ENCODE data around the gene RPS6KB1. TPM values are rescaled to one million over a fixed set of nuclear protein-coding genes. Genes with fewer than 3 reads are reported as not detected.
"Not testable (repeated sequence)": the region's sequence is repeated elsewhere in the genome, so short reads cannot be mapped to it uniquely, and the experiment has no call there.

RPS6KB1 gene
- 10 to 100 TPM; 27.0 to 29.3 TPM for total RNA-seq
- long read RNA-seq, full-length matches to known transcripts: 17 of 29 reads
- long read RNA-seq, partial matches to known transcripts: 3 of 29 reads
- long read RNA-seq, other reads (novel, unspliced or antisense): 9 of 29 reads

DNA sequence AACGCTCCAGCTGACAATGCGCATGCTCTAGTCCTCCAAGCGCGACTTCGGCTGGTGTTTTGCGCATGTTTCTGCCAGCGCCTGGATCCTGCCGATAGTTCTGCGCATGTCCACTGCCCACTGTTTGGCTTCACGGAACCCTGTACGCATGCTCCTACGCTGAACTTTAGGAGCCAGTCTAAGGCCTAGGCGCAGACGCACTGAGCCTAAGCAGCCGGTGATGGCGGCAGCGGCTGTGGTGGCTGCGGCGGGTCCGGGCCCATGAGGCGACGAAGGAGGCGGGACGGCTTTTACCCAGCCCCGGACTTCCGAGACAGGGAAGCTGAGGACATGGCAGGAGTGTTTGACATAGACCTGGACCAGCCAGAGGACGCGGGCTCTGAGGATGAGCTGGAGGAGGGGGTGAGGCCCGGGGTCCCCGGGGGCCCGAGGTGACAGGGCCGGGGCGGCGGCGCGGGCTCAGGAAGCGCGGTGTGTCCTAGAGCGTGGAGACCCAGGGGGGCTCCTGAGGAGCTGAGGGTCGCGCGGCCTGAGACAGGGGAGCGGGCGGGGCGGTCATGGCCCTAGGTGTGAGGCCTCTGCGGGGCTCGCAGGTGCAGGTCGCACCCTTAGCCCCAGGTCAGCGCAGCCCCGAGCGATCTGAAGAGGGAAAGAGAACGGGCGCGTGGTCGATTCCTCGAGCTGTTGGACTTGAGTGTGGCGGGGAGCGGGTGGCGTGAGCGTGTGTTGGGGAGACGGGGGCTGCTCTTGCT lies at the start of gene RPS6KB1, which contains the start of gene TUBD1:
Gene RPS6KB1 (plus strand): TSS at position 198 of the 752 bp plus-strand sequence. CDS start 64 bp downstream, at position 262.
Gene TUBD1 (minus strand): TSS at position 20 of the 752 bp plus-strand sequence. CDS start 1,941 bp downstream, outside the sequence.
- ATAC-seq (peak; percentile 96), DNase-seq (peak; percentile 96 to 98)
- intact Hi-C loops (cut with DNase I, micrococcal nuclease): no loop called here

GRCh38 chr17:59844884-59845594 lies 47.9 kb upstream of the RPS6KB1 start:
- DNase-seq (no peak), ATAC-seq (no peak)
- intact Hi-C loops (cut with DNase I, micrococcal nuclease): no loop called here

DNA sequence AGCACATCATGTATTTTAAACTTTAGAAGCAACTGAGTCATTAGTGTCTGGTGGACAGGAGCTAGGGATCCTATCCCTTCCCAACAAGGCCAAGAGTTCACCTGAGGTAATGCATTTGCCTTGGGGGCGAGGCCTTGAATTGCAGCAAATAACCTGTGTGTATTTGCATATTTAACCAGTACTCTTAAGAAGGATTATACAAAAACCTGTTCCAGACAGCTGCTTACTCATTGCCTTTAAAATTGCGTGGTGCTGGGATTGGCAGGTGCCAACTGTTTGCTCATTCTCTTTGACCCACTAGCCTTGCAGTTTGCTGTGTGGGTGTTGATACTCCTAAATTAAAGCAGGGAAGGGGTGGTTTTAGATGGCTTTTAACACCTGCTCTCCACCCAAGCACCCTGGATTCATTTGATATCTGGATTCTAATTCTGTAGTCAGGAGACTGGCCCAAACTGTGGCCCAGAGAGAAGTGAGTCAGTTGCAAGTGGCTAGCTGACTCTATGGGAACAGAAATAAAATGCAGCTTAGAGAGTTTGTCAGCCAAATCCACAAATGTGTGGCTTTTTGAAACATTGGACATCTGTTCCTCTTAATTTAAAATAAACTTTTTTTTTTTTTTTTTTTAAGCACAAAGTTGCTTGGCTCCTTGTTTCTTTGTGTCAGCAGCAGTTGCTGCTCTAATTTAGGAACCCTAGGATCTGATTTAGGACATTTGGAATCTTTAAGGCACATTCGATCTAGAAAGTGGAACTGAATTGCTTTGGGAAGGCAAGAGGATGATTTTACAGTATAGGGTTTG lies 47.1 kb upstream of the RPS6KB1 start:
- intact Hi-C loops (cut with DNase I, micrococcal nuclease): no loop called here
- ATAC-seq: peak; percentile 49
- DNase-seq: peak; percentile 66 to 89

DNA sequence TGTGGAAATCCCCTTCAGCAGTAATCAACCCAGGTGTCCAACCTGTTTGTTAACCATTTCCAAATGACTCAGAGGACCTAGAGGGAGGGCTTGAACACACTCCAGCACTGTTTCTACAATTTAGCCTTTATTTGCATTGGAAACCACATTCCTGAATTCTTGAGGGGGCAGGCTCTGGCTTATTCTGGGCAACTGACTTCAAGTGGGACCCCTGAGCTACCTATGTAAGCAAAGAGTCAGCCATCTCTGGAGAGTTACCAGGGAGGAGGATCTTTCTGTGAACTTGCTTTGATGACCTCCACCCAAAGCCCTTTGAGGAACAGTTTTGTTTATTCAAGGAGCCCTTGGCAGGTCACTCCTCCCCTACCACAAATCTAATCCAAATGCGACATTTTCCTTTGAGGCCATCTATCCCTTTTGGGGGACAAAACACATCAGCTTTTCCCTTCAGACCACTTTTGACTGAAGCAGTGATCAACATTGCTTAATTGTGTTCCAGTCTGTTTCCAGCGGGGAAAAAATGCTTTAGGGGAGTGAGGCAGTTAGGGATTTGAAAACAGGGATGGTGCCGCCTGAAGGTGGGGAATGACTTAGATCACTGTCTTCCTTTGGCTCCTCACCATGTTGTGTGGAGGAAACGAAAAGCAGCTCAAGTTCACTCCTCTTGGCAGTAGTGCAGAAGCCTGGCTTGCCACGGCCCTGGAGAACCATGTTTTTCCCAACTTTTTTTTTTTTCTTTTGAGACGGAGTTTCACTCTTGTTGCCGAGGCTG lies 46.3 kb upstream of the RPS6KB1 start:
- ATAC-seq (peak; percentile 37), DNase-seq (peak; percentile 32 to 55)
- intact Hi-C loops (cut with DNase I, micrococcal nuclease): no loop called here

GRCh38 chr17:59848385-59848668 lies 44.6 kb upstream of the RPS6KB1 start:
- DNase-seq (no peak), ATAC-seq (no peak)
- intact Hi-C loops (cut with DNase I, micrococcal nuclease): no loop called here

DNA sequence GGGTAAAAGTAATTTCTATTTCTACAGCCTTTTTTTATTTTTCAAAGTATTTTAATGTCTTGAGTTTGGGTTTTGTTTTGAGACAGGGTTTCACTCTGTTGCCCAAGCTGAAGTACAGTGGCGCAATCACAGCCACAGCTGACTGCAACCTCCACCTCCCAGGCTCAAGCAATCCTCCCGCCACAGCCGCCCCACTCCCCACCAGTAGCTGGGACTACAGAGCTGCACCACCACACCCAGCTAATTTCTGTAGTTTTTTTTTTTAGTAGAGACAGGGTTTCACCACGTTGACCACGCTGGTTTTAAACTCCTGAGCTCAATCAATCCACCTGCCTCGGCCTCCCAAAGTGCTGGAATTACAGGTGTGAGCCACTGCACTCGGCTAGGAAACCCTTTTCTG lies 44.1 kb upstream of the RPS6KB1 start:
- DNase-seq: peak; percentile 78 to 84
- intact Hi-C loops (cut with DNase I, micrococcal nuclease): no loop called here
- peak; percentile 30 for ATAC-seq

- DNase-seq: peak in 1 of 2 donors; percentile 44
- ATAC-seq; intact Hi-C loops (cut with DNase I, micrococcal nuclease): not testable (repeated sequence)
These were observed 42.6 kb upstream of the RPS6KB1 start for GRCh38 chr17:59850311-59850710.

DNA sequence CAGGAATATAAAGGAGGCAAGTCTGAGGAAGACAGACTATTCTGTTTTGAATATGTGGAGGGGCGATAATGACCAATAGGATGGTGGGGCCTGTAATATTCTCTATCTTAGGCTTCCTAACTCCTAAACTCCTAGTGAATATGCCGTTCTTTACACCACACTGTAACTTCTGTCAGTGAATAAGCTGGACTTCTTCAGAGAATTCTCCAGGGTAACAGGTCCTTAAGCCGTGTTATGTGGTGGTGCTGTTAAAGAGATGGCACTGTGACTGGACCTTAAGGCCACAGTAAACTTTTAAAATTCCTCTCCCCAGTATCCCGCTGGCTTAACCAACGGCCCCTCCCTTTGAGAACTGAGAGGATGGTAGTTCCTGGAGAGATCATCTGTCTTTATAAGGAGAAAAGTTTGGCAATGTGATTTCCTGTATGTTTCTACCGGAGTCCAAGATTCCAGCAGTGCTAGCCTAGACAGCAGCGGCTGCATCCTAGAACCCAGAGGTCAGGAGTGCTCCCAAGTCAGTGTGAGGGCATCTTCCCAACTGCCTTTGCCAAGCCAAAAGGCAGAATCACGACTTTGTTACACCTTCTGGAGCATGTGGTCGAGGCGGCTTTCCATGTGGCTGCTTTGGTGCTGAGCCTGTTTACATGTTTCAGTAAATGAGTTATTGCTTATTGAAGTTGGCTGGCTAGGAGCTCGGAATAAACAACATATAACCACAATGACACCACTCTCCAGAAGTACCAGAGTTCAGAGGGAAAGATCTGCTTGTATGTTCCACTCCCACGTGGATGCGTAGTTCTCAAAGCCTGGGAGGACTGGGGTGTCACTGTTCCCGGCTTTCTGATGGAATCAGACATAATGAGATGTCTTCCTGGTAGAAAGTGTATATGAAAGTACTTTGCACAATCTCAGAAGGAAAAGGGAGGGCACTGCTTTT lies 41.2 kb upstream of the RPS6KB1 start:
- ATAC-seq: peak; percentile 2
- DNase-seq: peak; percentile 43 to 72
- intact Hi-C loops (cut with DNase I, micrococcal nuclease): no loop called here

GRCh38 chr17:59852847-59853167 lies 40.1 kb upstream of the RPS6KB1 start:
- DNase-seq; ATAC-seq; intact Hi-C loops (cut with DNase I, micrococcal nuclease): not testable (repeated sequence)

- DNase-seq (peak; percentile 76 to 83), ATAC-seq (peak; percentile 67)
- intact Hi-C loops (cut with DNase I, micrococcal nuclease): no loop called here
These were observed 39.6 kb upstream of the RPS6KB1 start for GRCh38 chr17:59853168-59853918.

DNA sequence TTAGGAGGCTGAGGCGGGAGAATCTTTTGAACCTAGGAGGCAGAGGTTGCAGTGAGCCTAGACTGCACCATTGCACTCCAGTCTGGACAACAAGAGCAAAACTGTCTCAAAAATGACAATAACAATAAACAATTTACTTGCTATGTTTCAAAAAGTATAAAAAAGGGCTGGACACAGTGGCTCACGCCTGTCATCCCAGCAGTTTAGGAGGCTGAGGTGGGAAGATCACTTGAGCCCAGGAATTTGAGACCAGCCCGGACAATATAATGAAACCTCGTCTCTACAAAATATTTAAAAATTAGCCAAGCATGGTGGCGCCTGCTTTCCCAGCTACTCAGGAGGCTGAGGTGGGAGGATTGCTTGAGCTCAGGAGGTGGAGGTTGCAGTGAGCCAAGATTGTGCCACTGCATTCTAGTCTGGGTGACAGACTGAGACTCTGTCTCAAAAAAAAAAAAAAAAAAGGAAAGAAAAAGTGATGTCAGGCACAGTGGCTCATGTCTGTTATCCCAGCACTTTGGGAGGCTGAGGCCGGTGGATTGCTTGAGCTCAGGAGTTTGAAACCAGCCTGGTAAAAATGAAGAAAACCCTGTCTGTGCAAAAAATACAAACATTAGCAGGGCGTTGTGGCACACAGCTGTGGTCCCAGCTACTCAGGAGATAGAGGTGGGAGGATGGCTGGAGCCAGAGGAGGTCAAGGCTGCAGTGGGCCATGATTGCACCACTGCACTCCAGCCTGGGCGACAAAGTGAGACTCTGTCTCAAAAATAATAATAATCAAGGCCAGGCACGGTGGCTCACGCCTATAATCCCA lies 38.8 kb upstream of the RPS6KB1 start:
- intact Hi-C loops (cut with DNase I, micrococcal nuclease); DNase-seq; ATAC-seq: not testable (repeated sequence)

DNA sequence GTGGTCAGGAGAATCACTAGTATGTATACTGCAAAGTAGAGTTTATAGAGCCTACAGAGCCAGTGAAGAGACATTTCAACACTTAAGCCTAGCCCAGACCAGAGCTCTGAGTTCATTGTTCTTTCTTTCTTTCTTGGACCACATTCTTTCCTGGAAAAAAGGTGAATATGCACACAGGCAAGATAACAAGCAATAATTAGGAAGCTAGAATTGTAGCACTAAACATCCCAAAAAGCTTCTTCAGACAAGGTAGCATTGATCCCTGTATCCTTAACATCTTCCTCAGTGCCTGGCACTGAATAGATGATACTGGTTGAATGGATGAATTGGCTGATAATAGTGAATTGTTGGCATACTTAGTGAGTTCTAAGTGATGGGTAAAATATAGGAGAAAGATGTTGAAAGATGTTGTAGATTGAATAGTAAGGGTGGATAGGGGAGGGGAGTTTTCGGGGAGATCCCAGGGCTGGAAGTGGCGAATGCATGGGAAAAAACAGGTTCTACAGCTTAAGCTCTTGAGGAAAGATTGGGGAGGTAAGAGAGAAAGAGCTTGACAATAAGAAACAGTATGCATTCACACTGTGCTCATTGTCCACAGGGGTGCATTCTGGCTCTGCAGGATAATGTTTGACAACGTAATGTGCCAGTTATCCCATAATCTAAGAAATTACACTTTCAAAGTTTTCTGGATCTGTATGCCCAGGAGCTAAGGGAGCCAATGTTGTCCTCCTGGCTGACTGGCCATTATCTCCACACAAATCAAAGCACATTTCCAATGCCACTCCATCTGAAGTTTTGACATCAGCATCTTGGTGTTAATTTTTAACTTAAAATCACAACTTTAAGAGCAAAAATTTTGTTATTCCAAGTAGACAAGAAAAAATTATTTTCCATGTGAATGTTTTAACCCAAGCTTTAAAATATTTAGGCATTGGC lies 35.8 kb upstream of the RPS6KB1 start:
- ATAC-seq (no peak), DNase-seq (no peak)
- intact Hi-C loops (cut with DNase I, micrococcal nuclease): no loop called here

DNA sequence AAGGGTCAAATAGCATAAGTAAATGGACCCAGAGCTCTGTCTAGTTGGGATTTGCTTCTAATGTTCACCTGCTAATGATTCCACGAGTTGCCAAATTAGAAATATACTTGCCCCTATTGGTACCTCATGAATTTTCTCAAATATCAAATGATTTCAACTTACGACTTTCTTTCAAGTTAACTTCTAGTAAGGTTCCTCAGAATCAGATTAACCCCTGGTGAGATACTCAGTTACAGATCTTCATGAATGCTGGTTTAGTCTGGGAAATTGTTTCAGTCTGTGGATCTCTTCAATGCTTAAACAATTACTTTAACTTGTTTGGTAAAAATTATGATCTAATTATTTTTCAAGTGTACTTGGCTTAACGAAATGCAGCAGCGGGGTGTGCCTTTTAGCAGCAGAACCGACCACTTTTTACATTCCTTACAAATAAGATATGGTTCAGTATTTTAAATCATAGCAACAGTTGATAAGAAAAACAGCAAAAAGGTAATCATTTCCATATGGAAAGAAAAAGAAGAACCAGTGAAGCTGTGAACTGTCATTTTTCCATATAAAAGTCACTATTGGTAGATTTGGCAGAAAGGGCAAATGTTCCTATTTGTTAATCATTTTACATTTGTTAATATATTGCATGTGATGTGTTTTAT lies 34.6 kb upstream of the RPS6KB1 start:
- ATAC-seq (no peak), DNase-seq (no peak)
- intact Hi-C loops (cut with DNase I, micrococcal nuclease): no loop called here

GRCh38 chr17:59858932-59859331 lies 34.0 kb upstream of the RPS6KB1 start:
- DNase-seq (no peak), ATAC-seq (no peak)
- intact Hi-C loops (cut with DNase I, micrococcal nuclease): no loop called here
